Loucy (cell line): Measurements from ENCODE around the gene HSD3B2.

ENCODE experiments used
- H2AFZ ChIP-seq: fragments of 200-600 bp; sonication (generic); 2 replicates; pipeline ENCODE4 v1.6.0; 2016; ENCODE audit warnings: antibody characterized with exemption, mild to moderate bottlenecking, low read length, moderate library complexity
- H3F3A ChIP-seq: fragments of 200-600 bp; 2 replicates; pipeline ENCODE4 v1.6.0; 2016; ENCODE audit warnings: antibody characterized with exemption, low read depth, mild to moderate bottlenecking
- H3K27me3 ChIP-seq: fragments of 200-600 bp; sonication (generic); 2 replicates; pipeline ENCODE4 v1.6.1; 2014; ENCODE audit warnings: low read length, mild to moderate bottlenecking; ENCODE audit not compliant: insufficient read depth, poor library complexity, severe bottlenecking
- H3K36me3 ChIP-seq: fragments of 200-600 bp; sonication (generic); 2 replicates; pipeline ENCODE4 v1.6.1; 2016; ENCODE audit warnings: low read length; ENCODE audit not compliant: insufficient read depth
- H3K4me1 ChIP-seq: fragments of 200-600 bp; sonication (generic); 2 replicates; pipeline ENCODE4 v1.5.1; 2014; ENCODE audit warnings: low read length, mild to moderate bottlenecking; ENCODE audit not compliant: insufficient read depth, poor library complexity, severe bottlenecking
- H3K4me2 ChIP-seq: fragments of 200-600 bp; sonication (generic); 2 replicates; pipeline ENCODE4 v1.6.0; 2014; ENCODE audit warnings: antibody characterized with exemption, low read length, low read depth, mild to moderate bottlenecking; ENCODE audit not compliant: poor library complexity, severe bottlenecking
- H3K4me3 ChIP-seq: fragments of 200-600 bp; sonication (generic); 2 replicates; pipeline ENCODE4 v1.5.1; 2014; ENCODE audit warnings: low read length, mild to moderate bottlenecking, mixed read lengths; ENCODE audit not compliant: poor library complexity, severe bottlenecking
- H3K79me2 ChIP-seq: fragments of 200-600 bp; sonication (generic); 2 replicates; pipeline ENCODE4 v1.6.1; 2014; ENCODE audit warnings: low read length; ENCODE audit not compliant: insufficient read depth
- H3K9ac ChIP-seq: fragments of 200-600 bp; sonication (generic); 2 replicates; pipeline ENCODE4 v1.6.0; 2014; ENCODE audit warnings: mild to moderate bottlenecking, low read depth, low read length, moderate library complexity; ENCODE audit not compliant: poor library complexity, severe bottlenecking
- H3K9me2 ChIP-seq: fragments of 200-600 bp; sonication (generic); replicated peaks from 2 replicates; pipeline ENCODE4 v1.6.1; 2016; ENCODE audit warnings: low read depth, low read length, mixed read lengths
- H3K9me3 ChIP-seq: fragments of 200-600 bp; sonication (generic); 2 replicates; pipeline ENCODE4 v1.6.1; 2014; ENCODE audit warnings: mild to moderate bottlenecking, antibody characterized with exemption, low read length, low read depth; ENCODE audit not compliant: insufficient read depth
- H4K20me1 ChIP-seq: fragments of 200-600 bp; sonication (generic); 2 replicates; pipeline ENCODE4 v1.6.0; 2014; ENCODE audit warnings: antibody characterized with exemption, low read length, mild to moderate bottlenecking; ENCODE audit not compliant: insufficient read depth, poor library complexity, severe bottlenecking
- CTCF ChIP-seq: fragments of 200-600 bp; sonication (generic); conservative IDR thresholded peaks from 2 replicates; pipeline ENCODE4 v1.5.1; 2014; ENCODE audit warnings: mild to moderate bottlenecking, antibody characterized with exemption, low read length
- EZH2phosphoT487 ChIP-seq: fragments of 200-600 bp; IDR thresholded peaks from 2 replicates; pipeline ENCODE4 v1.6.1; 2018; ENCODE audit warnings: antibody characterized with exemption, mild to moderate bottlenecking, moderate library complexity, borderline replicate concordance

The HSD3B2 gene

GRCh38 chr1:119452091-119452490 is 37.1 kb downstream of the HSD3B2 start:
- Histone ChIP-seq H3K9ac (no peak overlapping the region), H3K27me3 (no peaks in the 10 kb centered on the region), H3K4me2 (no peak overlapping the region), H2AFZ (no peak overlapping the region), H3K79me2 (no peaks in the 10 kb centered on the region), H3K9me3 (no peaks in the 10 kb centered on the region), H3K36me3 (no peaks in the 10 kb centered on the region), H3F3A (no peaks in the 10 kb centered on the region), H3K9me2 (no peaks in the 10 kb centered on the region), H3K4me3 (no peak overlapping the region), H4K20me1 (no peaks in the 10 kb centered on the region), H3K4me1 (no peaks in the 10 kb centered on the region)
- TF ChIP-seq CTCF, result no peak
- no peak for TF ChIP-seq EZH2phosphoT487

- no peak overlapping the region for H3K4me2 ChIP-seq
- no peak overlapping the region for H2AFZ ChIP-seq
- H3K36me3 ChIP-seq, result no peaks in the 10 kb centered on the region
- no peaks in the 10 kb centered on the region for H3K27me3 ChIP-seq
- no peak overlapping the region for H3K4me3 ChIP-seq
- no peak overlapping the region for H3K9ac ChIP-seq
- TF ChIP-seq CTCF (no peak), EZH2phosphoT487 (no peak)
- H3K9me3 ChIP-seq, result no peaks in the 10 kb centered on the region
- no peaks in the 10 kb centered on the region for H3F3A ChIP-seq
- no peaks in the 10 kb centered on the region for H3K79me2 ChIP-seq
- H3K9me2 ChIP-seq, result no peaks in the 10 kb centered on the region
- H4K20me1 ChIP-seq, result no peaks in the 10 kb centered on the region
- no peaks in the 10 kb centered on the region for H3K4me1 ChIP-seq
Observed at GRCh38 chr1:119453021-119453420, 38.1 kb downstream of the HSD3B2 start.

GRCh38 chr1:119462964-119463363 is 48.0 kb downstream of the HSD3B2 start:
- TF ChIP-seq EZH2phosphoT487 (no peak), CTCF (no peak)

More at GRCh38 chr1:119462964-119463363, 48.0 kb downstream of the HSD3B2 start:
- H3K4me2 ChIP-seq, result no peak overlapping the region
- H3K9me2 ChIP-seq, result no peaks in the 10 kb centered on the region
- no peaks in the 10 kb centered on the region for H3K4me1 ChIP-seq
- H4K20me1 ChIP-seq, result no peaks in the 10 kb centered on the region
- H3F3A ChIP-seq, result no peaks in the 10 kb centered on the region
- H3K27me3 ChIP-seq, result no peaks in the 10 kb centered on the region
- H3K36me3 ChIP-seq, result no peaks in the 10 kb centered on the region
- H3K79me2 ChIP-seq, result no peaks in the 10 kb centered on the region
- H2AFZ ChIP-seq, result no peak overlapping the region
- H3K9me3 ChIP-seq, result no peaks in the 10 kb centered on the region
- no peak overlapping the region for H3K9ac ChIP-seq
- H3K4me3 ChIP-seq, result no peak overlapping the region
